HG03066 (cell line): ENCODE data around the gene LYZ.

Experiments
- ATAC-seq: cut with Tn5 transposase; IDR thresholded peaks from one replicate; pipeline ENCODE4 v1.9.1; 2021; ENCODE audit warnings: low read depth; ENCODE audit not compliant: unreplicated experiment

Gene LYZ

DNA sequence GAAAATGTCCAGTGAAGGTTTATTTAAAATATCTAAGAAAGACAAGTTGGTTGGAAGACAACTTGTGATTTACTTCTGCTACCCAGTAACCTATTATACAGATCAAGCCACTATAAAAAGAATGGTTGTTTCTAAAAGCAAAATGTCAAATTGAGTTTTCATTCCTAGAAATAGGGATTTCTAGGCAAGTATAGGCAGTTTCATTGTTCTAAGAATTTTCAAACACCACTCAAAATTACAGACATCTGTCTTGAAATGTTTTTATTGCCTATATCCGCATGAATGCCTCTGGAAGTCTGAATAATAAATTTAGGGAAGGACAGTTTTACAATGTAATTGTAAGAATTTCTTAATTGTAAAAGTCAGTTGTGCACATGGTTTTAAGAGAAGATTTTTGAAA is 20.0 kb downstream of the LYZ start:
- ATAC-seq: no peak

DNA sequence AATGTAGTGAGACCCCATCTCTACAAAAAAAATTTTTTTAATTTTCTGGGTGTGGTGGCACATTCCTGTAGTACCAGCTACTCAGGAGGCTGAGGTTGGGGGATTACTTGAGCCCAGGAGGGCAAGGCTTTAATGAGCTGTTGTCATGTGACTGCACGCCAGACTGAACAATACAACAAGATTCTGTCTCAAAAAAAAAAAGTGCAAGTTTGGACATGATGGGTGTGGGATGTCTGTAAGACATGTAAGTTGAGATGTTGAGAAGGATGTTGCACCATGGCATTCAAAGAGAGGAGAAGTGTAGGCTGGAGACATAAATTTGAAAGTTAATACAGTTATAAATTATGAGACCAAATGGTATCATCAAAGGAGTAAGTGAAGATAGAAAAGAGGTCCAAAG is 34.9 kb downstream of the LYZ start:
- ATAC-seq: no peak

- no peak for ATAC-seq
Measured at GRCh38 chr12:69385038-69385437, 36.9 kb downstream of the LYZ start.

DNA sequence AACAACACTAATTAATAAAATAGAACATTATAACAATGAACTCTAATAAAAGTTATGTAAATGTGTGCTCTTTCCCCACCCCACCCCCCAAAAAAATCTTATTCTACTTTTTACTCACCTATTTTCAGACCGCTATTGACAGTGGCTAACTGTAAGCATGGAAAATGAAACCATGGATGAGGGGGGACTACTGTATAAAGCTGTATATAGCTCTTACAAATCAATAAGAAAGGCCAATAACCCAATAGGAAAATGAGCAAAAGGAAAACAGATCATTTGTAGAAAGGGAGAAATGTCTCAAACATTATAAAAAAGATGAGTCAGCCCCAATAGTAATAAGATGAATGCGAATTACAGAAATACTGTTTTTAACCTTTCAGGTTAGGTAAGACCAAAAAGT is 38.7 kb downstream of the LYZ start:
- ATAC-seq: no peak

- ATAC-seq: no peak
Measured at GRCh38 chr12:69388371-69388770, 40.2 kb downstream of the LYZ start.

DNA sequence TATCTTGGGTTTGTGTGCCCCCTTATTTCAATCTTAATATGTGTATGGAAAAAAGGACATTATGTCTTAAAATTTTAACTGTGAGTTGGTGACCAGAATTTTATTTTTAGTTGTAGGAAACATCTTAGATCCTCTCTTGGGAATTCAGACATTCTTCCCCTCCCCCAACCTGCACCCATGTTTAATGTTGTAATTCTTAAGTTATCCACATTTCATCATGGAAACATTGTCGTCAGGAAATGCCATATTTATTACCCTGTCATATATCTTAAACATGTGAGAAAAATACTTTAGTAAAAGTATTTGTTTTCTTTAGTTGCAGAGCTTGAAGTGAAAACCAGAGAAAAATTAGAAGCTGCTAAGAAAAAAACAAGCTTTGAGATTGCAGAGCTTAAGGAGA is 41.6 kb downstream of the LYZ start:
- no peak for ATAC-seq

GRCh38 chr12:69392179-69392928 is 44.2 kb downstream of the LYZ start:
- no peak for ATAC-seq

- no peak for ATAC-seq
Measured at GRCh38 chr12:69396041-69396440, 47.9 kb downstream of the LYZ start.

DNA sequence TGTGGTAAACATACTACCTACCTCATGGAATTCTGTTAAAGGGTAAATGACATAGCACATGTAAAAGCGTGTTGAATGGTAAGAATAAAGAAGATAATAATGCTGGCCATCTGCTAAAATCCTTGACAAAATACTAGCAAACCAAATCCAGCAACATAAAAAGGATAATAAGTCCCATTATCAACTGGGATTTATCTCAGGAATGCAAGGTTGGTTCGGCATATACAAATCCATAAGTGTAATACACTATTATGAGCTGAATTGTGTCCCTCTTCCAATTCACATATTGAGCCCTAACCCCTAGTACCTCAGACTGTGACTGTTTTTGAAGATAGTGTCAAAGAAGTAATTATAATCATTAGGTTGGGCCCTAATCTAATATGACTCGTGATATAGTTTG is 48.8 kb downstream of the LYZ start:
- no peak for ATAC-seq

GRCh38 chr12:69397978-69398377 is 49.8 kb downstream of the LYZ start:
- ATAC-seq: no peak

GRCh38 chr12:69401940-69402339 is 53.8 kb downstream of the LYZ start:
- ATAC-seq: no peak
